ENCODE data around the gene RXRA.

Gene RXRA

DNA sequence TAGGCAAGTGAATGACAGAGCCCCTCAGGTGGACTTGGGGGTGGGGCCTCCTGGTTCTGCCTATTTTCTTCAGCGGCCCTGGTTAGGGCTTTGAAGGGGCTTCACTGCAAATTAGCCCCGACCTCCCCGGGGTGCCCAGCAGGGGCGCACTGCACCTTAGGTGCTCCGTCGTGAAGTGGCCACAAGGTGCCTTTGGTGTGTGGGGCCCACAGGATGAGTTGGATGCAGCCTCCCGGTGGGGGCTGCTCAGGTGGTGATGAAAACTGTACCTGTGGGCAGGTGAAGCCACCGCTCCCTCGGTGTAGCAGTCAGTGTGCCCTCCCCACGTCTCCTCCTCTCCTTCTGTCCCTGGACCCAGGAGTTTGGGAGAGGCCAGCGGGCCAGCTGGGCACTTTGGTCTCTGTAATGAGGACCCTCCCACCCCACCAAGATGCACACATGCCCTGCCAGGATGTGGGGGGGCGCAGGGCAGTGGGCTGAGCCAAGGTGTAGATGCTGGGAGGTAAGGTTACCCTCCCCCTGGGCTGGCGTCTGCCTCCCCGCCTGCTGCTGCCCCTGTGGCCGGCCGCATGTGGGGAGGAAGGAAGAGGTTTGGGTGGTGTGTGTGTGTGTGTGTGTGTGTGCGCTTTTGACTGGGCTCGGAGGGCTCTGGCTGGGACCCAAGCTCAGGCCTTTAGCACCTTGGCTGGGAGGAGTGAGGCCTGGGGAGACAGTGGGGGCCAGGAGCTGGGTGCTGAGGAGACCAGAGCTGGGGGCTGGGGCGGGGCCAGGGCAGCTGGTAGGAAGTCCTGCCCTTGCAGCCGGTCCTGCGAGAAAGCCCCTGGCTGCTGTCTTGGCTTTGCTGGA is 55.6 kb downstream of the RXRA start:
- peak; percentile 62 for DNase-seq (ENCODE audit: low spot score)

DNA sequence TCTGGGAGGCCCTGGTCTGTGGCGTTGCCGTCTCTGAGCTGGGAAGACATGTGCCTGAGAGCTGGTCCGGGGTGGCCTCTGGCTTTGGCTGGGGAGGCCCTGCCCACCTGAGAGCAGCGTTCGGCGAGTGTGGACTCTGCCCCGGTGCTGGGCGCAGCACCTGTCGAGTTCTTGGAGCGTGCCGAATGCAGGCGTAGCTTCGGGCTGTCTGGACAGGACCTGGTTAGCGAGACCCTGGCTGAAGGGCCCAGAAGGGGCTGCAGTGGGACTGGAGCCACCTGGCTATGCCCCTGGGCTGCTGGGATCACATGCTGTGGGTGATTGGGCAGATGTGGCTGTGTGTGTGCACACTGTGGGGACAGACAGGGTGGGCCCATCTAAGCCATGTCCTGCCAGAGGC is 56.5 kb downstream of the RXRA start:
- DNase-seq (ENCODE audit: low spot score): no peak

DNA sequence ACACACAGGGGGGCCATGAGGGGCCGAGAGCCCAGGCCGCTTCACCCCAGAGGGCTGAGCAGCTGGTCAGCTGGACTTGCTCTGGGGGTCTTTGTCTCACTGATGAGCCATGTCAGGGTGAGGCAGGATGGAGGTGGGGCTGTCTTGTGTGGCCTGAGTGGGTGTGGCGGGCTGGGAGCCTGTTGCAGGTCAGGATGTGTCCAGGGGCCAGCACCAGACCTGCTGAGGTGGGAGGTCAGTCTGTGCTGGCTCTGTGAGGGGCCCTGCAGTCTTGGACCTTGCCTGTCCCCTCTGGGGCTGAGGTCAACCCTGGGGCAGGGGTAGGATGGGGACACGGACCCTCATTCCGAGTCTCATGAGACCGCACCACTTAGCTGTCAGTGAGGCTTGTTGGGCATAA is 56.9 kb downstream of the RXRA start:
- no peak for DNase-seq (ENCODE audit: low spot score)

DNA sequence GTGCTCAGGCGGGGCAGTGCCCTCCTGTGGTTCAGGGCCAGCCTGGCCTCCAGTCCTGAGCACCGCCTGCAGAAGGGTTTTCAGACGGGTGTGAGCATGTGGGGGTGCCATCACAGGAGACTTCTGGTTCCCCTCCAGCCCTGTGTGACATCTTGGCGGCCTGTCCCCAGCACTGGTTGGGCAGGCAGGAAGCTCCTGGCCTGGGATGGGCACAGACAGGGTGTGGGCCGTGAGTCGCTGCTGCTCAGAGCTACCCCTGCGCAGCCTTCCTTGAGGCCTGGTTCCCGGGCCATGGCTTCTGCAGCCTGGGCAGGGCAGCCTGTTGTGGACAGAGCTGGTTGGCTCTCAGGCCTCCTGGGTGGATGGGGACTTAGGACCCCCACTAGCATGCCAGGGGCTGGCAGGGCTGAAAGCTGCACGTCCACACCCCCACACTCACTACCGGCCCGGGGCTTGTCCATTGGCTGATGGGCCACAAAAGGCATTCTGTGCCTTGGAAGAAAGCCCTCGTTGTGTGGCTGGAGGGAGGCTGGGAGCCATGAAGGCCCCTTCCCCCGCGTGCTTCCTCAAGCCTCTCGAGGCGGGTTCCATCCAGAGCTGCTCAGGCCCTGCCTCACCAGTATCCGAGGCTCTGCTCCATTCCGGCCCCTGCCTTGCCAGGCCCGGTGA is 58.7 kb downstream of the RXRA start:
- DNase-seq (ENCODE audit: low spot score): no peak

DNA sequence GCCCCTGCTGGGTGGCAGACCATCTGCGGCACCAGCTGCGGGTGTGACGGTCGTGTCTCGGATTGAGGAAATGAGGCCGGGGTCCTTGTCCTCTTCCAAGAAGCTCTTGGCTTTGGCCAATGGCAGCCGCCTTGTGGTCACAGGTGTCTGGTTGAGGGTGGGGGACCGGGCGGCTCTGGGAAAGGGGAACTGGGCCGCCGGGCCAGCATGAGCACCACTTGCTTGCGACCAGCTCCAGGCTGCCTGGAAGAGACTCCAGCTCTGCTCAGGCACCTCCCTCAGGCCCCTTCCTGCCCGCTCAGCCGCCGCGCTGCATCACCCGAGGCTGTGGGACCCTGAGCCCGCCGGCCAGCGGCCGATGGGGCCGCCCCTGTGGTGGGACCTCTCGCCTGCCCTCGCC is 59.7 kb downstream of the RXRA start:
- DNase-seq (ENCODE audit: low spot score): no peak

DNA sequence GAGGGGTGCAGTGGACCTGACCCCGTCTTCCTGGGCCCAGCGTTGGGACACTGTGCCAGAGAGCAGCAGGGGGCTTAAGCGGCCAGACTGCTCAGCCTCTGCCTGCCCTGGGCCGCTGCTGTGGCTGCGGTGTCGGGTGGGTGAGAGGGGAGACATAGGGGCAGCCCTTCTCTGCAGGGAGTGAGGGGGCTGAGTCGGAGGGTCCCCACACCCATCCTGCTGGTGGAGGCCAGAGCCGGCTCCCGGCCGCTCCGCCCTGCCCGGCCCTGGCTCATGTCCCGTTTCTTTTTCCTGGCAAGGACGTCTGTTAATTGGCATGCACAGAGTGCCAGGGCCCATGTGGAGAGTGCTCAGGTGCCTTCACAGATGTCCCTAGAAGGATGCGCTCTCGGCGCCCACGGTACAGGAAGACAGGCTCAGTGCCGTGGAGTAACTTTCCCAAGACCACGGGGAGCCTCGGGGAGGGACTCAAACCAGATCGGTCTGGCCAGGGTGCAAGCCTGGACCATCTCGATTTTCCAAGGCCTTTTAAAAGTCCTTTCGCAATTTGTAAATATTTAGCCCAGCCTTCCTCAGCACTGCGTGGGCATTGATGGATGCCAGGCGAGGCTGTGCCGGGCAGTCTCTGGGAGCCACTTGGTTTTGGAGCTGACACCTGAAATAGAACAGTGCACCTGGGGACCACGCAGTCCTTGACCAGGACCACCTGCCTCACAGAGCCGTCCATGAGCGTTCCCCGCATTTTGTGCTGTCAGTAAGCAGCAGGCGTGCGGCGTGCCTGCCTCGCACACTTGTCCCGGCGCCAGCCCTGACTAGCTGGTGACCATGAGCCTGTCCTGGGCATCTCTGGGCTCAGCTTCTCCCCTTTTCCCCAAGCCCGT is 60.9 kb downstream of the RXRA start:
- DNase-seq (ENCODE audit: low spot score): no peak

DNA sequence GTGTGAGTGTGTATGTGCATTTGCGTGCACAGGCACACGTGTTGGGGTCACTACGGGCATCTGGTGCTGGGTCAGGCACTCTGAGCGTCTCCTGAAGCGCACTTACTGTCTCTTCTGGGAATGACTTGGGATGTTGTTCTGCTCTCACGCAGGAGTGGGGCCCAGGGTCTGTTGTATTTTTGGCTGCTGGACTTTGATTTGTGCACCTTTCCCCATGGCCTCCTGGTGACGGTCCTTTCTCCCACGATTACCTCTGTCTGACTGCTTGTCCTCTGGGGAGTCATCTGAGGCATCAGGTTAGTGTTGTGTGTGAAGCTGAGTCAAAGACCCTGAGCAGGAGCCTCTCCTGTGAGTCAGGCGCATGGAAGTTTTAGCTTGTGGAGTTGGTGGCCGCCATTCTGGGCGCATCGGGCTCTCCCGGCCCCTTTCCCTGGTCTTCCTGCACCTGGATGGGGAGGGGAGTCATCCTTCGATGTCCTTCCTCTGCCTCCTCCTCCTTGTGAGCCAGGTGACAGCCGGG is 62.1 kb downstream of the RXRA start:
- no peak for DNase-seq (ENCODE audit: low spot score)

DNA sequence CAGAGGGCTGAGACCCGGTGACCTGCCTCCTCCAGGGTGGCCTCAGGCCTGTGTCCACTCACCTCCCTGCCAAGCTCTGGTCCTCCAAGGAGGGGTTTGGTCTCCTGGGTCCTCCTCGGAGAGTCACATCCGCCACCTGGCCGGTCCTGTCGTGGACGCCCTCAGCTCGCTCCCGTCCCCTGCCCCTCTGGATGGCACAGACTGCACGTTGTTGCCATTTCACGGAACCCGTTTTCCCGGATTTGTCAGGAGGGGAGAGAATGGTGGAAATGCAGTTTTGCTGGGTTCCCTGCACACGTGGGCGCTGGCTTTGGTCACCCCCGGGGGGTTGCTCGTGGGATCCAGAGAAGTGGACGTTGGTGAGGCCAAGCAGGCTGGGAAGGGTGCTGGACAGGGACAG is 62.7 kb downstream of the RXRA start:
- DNase-seq (ENCODE audit: low spot score): no peak

DNA sequence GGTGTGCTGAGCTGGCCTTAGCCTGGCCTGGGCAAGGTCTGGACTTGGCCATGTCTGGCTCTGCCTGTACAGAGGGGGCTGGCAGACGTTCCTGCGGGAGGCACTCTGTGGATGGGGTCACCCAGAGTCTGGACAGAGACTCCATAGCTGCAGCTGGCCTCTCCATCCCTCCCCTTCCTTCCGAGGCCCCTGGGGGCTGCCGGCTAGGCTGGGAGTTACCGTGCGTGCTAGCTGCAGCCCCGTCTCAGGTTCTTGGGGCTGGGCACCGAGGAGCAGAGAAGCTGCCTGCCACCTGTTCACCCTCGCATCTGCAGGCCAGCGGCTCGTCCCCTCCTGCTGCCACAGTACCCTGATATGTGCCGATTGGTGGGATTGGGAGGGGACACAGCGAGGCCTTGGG is 63.4 kb downstream of the RXRA start:
- DNase-seq (ENCODE audit: low spot score): no peak

DNA sequence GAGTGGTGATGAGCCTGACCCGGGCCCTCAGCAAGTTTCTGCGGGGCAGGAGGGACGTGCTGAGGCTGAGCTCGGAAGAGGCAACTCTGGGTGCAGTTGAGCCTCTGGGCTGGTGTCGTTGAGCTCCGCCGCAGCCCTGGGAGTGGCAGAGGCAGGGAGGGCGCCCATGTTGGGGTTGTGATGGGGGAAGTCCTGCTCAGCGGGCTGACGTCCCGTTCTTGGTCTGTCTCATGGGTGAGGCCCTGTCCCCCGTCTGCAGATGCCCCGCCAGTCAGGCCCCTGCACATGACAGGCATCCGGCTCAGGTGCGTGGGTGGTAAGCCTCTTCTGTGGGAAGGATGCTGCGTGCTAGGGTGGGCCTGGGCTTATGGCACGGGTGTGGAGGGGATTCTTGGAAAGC is 64.3 kb downstream of the RXRA start:
- no peak for DNase-seq (ENCODE audit: low spot score)

DNA sequence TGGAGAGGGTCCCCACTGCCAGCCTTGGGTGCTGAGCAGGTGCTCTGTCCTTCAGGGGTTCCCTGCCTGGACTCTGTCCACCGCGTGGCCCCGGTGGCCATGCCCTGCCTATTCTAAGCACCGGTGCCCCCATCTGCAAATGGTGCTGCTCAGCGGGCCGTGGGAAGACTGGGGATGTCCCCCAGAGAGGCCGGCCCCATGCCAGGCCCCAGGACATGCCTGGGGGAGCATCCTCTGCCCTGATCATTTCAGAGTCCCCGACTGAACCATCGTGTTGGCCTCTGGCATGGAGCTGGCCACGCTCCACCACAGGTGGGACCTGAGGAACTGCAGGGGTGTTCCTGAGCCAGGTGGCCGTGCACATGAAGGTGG is 64.7 kb downstream of the RXRA start:
- DNase-seq (ENCODE audit: low spot score): no peak

DNA sequence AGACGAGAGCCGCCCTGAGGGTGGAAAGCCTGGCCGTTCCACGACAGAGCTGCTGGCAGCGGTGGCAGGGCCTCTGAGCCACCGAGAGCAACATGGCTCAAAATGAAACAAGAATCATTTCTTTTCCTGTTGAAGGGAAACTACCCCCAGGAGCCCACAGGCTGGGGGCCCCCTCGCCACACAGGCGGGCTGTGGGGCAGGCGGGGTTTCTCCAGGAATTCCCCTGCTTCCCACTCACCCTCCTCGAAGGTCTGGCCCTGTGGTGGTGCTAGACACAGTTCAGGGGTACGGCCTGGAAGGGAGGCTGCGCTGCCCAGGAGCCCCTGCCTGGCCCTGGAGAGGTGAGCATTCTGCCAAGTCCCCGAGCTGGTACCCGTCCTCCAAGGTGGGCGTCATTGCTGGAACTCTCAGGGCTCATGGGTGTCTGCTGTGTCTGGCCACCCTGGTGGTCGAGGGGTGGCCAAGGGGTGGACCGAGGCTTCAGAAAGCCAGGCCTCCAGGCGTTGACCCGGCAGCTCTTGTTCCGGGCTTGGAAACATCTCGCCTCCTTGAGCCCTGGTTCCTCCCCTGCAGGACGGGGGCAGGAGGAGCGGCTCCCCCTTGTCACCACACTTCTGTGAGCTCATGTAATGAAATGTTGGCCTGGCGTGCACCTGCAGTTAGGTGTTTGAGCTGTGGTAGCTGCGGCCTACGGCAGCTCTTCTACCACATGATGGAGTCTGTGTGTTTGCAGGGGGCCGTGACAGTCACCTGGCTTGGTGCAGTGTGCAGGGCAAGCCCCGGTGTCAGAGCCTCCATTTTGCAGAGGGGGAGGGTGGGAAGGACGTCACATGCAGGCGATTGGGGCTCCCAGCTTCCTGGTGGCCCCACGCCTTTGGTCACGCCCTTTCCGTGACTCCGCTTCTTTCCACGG is 65.3 kb downstream of the RXRA start:
- DNase-seq (ENCODE audit: low spot score): no peak

DNA sequence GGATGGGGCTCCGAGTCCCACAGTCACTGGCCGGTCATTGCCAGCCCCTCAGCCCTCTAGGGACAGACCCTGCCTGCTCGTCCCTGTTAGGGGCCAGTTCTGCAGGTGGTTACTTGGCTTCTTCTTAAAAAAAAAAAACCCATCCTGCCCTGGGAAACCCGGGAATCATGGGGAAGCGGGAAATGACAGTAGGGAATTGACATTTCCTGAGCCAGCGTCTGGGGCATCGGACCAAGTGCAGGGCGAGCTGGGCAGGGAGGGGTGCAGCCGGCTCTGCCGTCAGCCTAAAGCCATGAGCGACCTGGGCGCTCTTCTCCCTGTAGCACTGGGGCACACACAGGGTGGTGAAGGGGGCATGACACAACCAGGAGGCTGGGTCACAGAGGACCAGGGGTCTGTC is 66.6 kb downstream of the RXRA start:
- DNase-seq (ENCODE audit: low spot score): no peak

DNA sequence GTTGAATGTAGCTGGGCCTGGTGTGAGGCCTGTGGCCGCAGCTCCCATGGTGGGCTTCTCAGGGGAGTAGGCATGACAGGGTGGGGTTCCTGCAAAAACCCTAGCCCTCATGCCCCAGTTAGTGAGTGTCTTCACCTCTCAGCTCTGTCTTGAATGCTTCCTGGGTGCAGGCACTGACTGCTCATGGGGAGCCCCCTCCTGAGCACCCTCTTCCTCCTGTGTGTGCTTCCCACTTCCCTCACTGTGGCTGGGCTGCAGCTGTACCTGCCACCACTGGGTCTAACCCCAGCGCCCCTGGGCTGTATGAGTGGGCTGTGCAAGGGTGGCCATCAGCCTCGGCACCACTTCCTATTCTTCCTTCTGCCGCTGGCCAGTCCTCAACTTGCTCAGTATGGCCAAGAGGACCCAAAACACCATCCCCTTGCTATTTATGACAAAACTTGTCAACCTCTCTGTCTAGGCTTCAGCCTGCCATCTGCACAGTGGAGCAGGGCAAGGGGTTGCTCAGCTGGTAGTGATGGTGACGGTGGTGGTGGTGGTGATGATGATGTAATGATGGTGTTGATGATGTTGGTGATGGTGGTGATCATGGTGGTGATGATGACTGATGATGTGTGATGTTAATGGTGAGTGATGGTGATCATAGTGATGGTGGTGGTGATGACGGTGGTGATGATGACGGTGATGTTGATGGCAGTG is 67.5 kb downstream of the RXRA start:
- no peak for DNase-seq (ENCODE audit: low spot score)

DNA sequence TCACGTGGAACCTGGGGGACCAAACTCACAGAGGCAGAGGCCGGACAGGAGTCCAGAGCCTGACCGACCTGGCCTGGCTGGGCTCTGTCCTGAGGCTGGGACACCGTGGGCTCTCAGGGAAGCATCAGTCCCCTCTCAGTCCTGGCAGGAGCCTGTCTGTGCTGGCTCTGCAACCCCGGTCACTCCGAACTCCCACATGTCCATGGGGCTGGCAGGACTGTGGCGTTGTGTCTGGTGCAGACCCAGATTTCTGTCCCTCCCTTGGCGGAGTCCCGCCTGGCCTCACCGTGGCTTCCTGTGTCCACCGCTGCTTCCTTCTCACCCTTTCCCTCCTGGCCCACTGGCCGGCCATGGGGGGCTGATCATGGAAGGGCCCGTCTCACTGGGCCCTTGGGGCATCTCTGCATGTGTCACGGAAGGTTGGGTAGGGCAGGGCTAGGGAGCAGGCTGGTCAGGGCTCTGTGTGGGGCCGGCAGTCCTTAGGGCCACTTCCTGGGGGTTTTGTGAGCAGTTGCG is 68.8 kb downstream of the RXRA start:
- DNase-seq (ENCODE audit: low spot score): no peak

DNA sequence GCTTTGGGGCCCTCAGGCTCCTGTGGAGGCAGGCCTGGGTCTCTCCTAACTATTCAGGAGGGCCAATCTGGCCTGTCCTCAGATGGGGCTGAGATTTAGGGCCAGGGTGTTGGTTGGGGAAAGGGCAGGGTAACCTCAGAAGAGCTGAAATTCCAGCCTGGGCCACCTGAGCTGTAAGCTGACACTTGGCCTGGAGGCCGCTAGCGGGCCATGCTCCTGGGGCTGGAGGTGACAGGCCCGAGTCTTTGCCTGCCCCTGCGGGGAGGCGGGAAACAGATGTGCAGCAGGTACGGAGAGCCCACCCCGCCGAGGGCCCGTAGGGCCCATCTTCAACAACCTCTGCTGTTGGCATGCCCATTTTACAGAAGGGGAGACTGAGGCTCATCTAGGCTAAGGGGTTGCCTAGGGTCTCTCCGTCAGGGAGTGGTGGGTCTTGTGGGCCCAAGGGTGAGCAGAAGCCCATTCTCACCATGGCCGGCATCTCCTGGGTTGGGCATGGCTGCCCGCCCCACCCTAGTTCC is 69.5 kb downstream of the RXRA start:
- DNase-seq (ENCODE audit: low spot score): no peak

DNA sequence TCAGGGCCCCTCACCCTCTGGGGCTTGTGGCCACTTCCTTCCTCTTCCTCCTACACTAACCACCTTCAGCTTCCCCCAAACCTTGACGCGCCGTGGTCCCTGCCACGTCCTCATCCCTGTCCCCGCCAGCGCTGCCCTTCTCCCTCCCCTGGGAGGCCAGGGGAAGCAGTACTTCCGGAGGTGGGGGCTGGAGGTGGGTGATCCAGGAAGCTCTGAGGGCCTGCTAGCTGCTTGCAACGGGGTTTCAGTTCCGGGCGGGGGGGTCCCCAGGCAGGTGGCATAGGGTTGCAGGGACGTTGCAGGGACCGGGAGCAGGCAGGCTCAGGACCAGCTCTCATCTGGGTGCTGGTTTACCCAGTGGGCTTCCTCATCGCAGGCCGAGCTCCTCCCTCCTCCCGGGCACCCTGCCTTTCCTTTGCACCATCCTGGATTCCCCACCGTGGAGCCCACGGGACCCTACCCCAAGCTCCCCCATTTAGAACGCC is 70.0 kb downstream of the RXRA start:
- no peak for DNase-seq (ENCODE audit: low spot score)

DNA sequence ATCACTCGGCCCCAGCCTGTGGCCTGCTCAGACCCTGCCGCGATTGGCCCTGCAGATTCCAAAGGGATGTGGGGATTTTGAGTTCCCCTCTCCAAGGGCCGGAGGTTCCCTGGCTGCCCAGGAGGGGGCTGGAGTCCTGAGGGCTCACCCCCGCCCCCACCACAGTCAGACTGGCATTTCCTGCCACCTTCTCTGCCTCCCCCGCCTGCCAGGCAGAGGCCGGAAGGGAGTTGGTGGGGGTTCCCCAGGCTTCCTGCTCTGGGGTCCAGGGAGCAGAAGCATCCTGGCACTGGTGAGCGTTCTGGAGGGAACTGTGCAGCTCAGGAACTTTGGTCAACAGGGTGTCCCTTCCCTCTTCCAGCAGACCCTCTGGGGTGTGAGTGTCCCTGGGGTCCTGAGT is 70.6 kb downstream of the RXRA start:
- no peak for DNase-seq (ENCODE audit: low spot score)

DNA sequence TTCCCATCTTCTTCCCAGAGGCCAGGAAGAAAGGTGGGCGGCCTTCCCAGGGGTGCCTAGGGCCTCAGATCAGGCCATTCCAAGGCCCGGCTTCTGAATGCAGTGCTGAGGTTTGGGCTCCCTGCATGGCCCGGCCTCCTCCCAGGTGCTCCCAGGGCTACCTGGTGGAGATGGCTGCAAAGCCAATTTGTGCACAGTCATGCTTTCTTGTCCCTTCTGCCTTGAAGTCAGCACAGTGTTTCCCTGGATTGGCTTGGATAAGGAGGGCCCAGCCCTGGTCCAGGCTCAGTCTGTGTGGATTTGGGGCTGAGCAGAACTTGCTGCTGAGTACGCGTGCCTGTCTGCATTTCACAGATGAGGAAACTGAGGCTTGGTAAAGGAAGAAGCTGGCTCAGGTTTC is 72.5 kb downstream of the RXRA start:
- no peak for DNase-seq (ENCODE audit: low spot score)

DNA sequence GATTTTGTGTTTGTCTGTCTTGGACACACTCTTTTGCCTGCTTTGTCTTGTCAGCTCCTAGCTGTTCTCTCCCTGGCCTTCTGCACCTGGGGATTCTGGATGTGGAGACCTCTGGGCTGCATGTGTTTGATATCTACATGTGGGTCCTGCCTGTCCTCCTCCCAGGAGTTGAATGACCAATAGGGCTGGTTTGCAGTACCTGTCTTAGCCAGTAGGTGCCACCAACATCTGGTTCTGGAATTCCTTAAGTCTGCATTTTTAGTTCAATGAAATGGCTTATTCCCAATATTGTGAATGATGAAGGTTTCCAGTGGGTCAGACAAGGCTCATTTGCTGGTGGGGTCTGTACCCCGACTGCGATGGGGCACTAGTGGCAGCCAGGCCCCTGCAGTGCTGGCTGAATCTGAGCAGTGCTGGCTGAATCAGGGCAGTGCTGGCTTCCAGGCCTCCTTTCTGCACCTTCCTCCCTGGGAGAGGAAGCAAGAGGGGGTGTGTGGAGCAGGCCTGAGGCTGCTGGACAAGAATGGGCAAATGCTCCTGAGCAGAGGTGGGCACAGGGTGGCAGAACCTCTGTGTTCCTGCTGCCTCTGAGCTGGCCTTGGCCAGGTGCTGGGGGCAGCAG is 73.3 kb downstream of the RXRA start:
- DNase-seq (ENCODE audit: low spot score): peak; percentile 52

Measured in HuH-7 (cell line).